ENCODE measurements around the gene DRD5.

- TF ChIP-seq EZH2 (IDR thresholded peaks at IDR 0.05; ENCODE audit: low read length, missing control alignments): no peak
- TF ChIP-seq CTCF (conservative IDR thresholded peaks at IDR 0.05 in 1 of 2, IDR thresholded peaks at IDR 0.05 in 1 of 2; ENCODE audit: low read depth in 1 of 2, low read length in 2 of 2): no peak
Observed at GRCh38 chr4:9745782-9746181, 35.7 kb upstream of the DRD5 start.
